Motor neuron (in vitro differentiated cells): ENCODE data around the gene KY. TPM values are rescaled to one million over a fixed set of nuclear protein-coding genes. Genes with fewer than 3 reads are reported as not detected.

ENCODE experiments used
- ATAC-seq, 8 experiments: fragments of 200-7000 bp; cut with Tn5 transposase; replicated peaks in 6 of 8; 2 replicates each; pipeline ENCODE4 v1.8.0; 2021; ENCODE audit warnings: mild to moderate bottlenecking in 8 of 8, moderate library complexity in 8 of 8
- H3K27ac ChIP-seq, 2 donors: fragments of 250-450 bp; sonication (Bioruptor Pico); 2 replicates each; pipeline ENCODE4 v1.9.0; 2021; ENCODE audit warnings: antibody characterized with exemption in 2 of 2, mild to moderate bottlenecking in 2 of 2, moderate library complexity in 1 of 2
- H3K4me1 ChIP-seq, 2 donors: fragments of 250-450 bp; sonication (Bioruptor Pico); replicated peaks in 1 of 2; 2 replicates each; pipeline ENCODE4 v1.6.1; 2021; ENCODE audit warnings: antibody characterized with exemption in 2 of 2, mild to moderate bottlenecking in 2 of 2, moderate library complexity in 1 of 2
- H3K4me3 ChIP-seq, 5 donors: fragments of 250-450 bp; sonication (Bioruptor Pico); 2 replicates each; pipeline ENCODE4 v1.9.0; 2021; ENCODE audit warnings: antibody characterized with exemption in 5 of 5, mild to moderate bottlenecking in 5 of 5, moderate library complexity in 4 of 5
- WGBS, 10 experiments: fragments of 450-650 bp; shearing (Covaris generic); methylation state at CpG; one replicate each; pipeline ENCODE4 v1.0.0; 2022; 5-methylcytosine and 5-hydroxymethylcytosine counted together
- in situ Hi-C, 9 experiments: fragments of 400-800 bp; cut with MboI; loops; one replicate each; pipeline ENCODE4 v1.15.0; 2021; ENCODE audit warnings: low sequenced_read_pairs in 9 of 9, low pct_unique_long_range_greater_than_20kb in 2 of 9; ENCODE audit not compliant: unreplicated experiment in 9 of 9
- total RNA-seq, 8 experiments: library from RNA; unstranded; fragments of 300-600 nt; gene quantifications; 2 replicates each; pipeline versions ENCODE4 v1.2.3 to v1.2.4, GENCODE V29; 2022

Gene KY
- total RNA-seq, 8 experiments from 2014 or later = 0.17 to 1.4 (median 0.71) TPM; not detected in 1

GRCh38 chr3:134685929-134686802, 35.3 kb upstream of the KY start:
- Histone ChIP-seq H3K27ac (no peak overlapping the region), H3K4me3 (no peak overlapping the region), H3K4me1 (no peaks in the 10 kb centered on the region)
- in situ Hi-C loops = no loop called here
- 0 to 87% (median 47%) methylated on average over 1 to 6 of the region's 7 CpGs; no CpG with 5 or more reads in 2 of the 10 experiments for WGBS, 10 experiments
- peak in 1 of 8 experiments; percentile 48 for ATAC-seq

- H3K4me1 ChIP-seq = no peaks in the 10 kb centered on the region
- in situ Hi-C loops = no loop called here
- ATAC-seq = no peak
- WGBS, 10 experiments = 43 to 80% (median 66%) methylated on average over 1 to 7 of the region's 7 CpGs; no CpG with 5 or more reads in 1 of the 10 experiments
- no peak overlapping the region for H3K4me3 ChIP-seq
- no peak overlapping the region for H3K27ac ChIP-seq
These were observed 31.5 kb upstream of the KY start for GRCh38 chr3:134682196-134682880.

GRCh38 chr3:134681522-134681900, 30.7 kb upstream of the KY start:
- 5 to 100% (median 93%) methylated on average over 2 to 6 of the region's 6 CpGs; no CpG with 5 or more reads in 3 of the 10 experiments for WGBS, 10 experiments
- no peaks in the 10 kb centered on the region for H3K4me1 ChIP-seq
- H3K4me3 ChIP-seq = no peak overlapping the region
- in situ Hi-C loops = no loop called here
- H3K27ac ChIP-seq = no peak overlapping the region
- ATAC-seq = no peak

- ATAC-seq = no peak
These were observed 30.1 kb upstream of the KY start for GRCh38 chr3:134680796-134681521.

GRCh38 chr3:134677987-134678308, 27.1 kb upstream of the KY start:
- Histone ChIP-seq H3K4me3 (no peak overlapping the region), H3K27ac (no peak overlapping the region), H3K4me1 (no peaks in the 10 kb centered on the region)
- in situ Hi-C loops = no loop called here
- no peak for ATAC-seq
- WGBS, 10 experiments = 60 to 100% (median 90%) methylated on average over 1 to 2 of the region's 2 CpGs; no CpG with 5 or more reads in 7 of the 10 experiments

More at GRCh38 chr3:134680796-134681521, 30.1 kb upstream of the KY start:
- WGBS, 10 experiments = 0 to 80% (median 43%) methylated on average over 1 to 4 of the region's 10 CpGs; no CpG with 5 or more reads in 3 of the 10 experiments
- Histone ChIP-seq H3K4me1 (no peaks in the 10 kb centered on the region), H3K4me3 (no peak overlapping the region), H3K27ac (no peak overlapping the region)
- in situ Hi-C loops = no loop called here

GRCh38 chr3:134677196-134677986, 26.6 kb upstream of the KY start:
- WGBS, 10 experiments = 0 to 93% (median 73%) methylated on average over 1 to 10 of the region's 11 CpGs; no CpG with 5 or more reads in 2 of the 10 experiments
- H3K4me3 ChIP-seq = no peak overlapping the region
- in situ Hi-C loops = no loop called here
- H3K4me1 ChIP-seq = no peaks in the 10 kb centered on the region
- ATAC-seq = peak in 3 of 8 experiments; percentile 46 to 54 (median 49)
- H3K27ac ChIP-seq = no peak overlapping the region

- H3K4me1 ChIP-seq = no peaks in the 10 kb centered on the region
- in situ Hi-C loops = no loop called here
- no peak overlapping the region for H3K27ac ChIP-seq
- H3K4me3 ChIP-seq = no peak overlapping the region
- ATAC-seq = no peak
- WGBS, 10 experiments = 56 to 100% (median 84%) methylated on average over 1 to 3 of the region's 3 CpGs
These were observed 25.0 kb upstream of the KY start for GRCh38 chr3:134675726-134676256.

GRCh38 chr3:134672571-134672970, 21.7 kb upstream of the KY start:
- 40 to 92% (median 80%) methylated on average over 1 to 5 of the region's 5 CpGs; no CpG with 5 or more reads in 1 of the 10 experiments for WGBS, 10 experiments
- no peak for ATAC-seq
- Histone ChIP-seq H3K27ac (no peak overlapping the region), H3K4me3 (no peak overlapping the region), H3K4me1 (no peaks in the 10 kb centered on the region)
- in situ Hi-C loops = no loop called here

- no peaks in the 10 kb centered on the region for H3K4me1 ChIP-seq
- no peak for ATAC-seq
- H3K27ac ChIP-seq = no peak overlapping the region
- H3K4me3 ChIP-seq = no peak overlapping the region
- in situ Hi-C loops = no loop called here
- 0 to 100% (median 53%) methylated on average over 1 to 3 of the region's 3 CpGs; no CpG with 5 or more reads in 4 of the 10 experiments for WGBS, 10 experiments
These were observed 17.1 kb upstream of the KY start for GRCh38 chr3:134667956-134668355.

- no peaks in the 10 kb centered on the region for H3K4me1 ChIP-seq
- no peak for ATAC-seq
- no peak overlapping the region for H3K4me3 ChIP-seq
- in situ Hi-C loops = no loop called here
- H3K27ac ChIP-seq = no peak overlapping the region
- 40 to 100% (median 81%) methylated on average over 1 to 3 of the region's 3 CpGs; no CpG with 5 or more reads in 4 of the 10 experiments for WGBS, 10 experiments
These were observed 16.6 kb upstream of the KY start for GRCh38 chr3:134667406-134667805.

GRCh38 chr3:134666885-134667284, 16.1 kb upstream of the KY start:
- no peak overlapping the region for H3K27ac ChIP-seq
- ATAC-seq = no peak
- H3K4me1 ChIP-seq = no peaks in the 10 kb centered on the region
- in situ Hi-C loops = no loop called here
- 56 to 100% (median 85%) methylated on average over 1 to 7 of the region's 9 CpGs; no CpG with 5 or more reads in 1 of the 10 experiments for WGBS, 10 experiments
- H3K4me3 ChIP-seq = no peak overlapping the region

GRCh38 chr3:134666466-134666865, 15.6 kb upstream of the KY start:
- no peak overlapping the region for H3K27ac ChIP-seq
- H3K4me1 ChIP-seq = no peaks in the 10 kb centered on the region
- ATAC-seq = peak in 3 of 8 experiments; percentile 27 to 92 (median 77)
- in situ Hi-C loops = no loop called here
- 0 to 80% (median 35%) methylated on average over 1 to 4 of the region's 4 CpGs; no CpG with 5 or more reads in 2 of the 10 experiments for WGBS, 10 experiments
- no peak overlapping the region for H3K4me3 ChIP-seq
